Cardiac fibroblast (primary cell): Measurements from ENCODE around the gene CCDC90B.
"Not testable (repeated sequence)": the region's sequence is repeated elsewhere in the genome, so short reads cannot be mapped to it uniquely, and the experiment has no call there.

ENCODE experiments used
- DNase-seq, 2 donors: peaks; one replicate each; pipeline versions ENCODE4 v3.0.0 to v3.0.0-alpha.2; 2010; ENCODE audit warnings: low read depth in 2 of 2
- H3K4me3 ChIP-seq, 2 donors: replicated peaks in 1 of 2; 1 replicate in 1 of 2; 2 replicates in 1 of 2; pipeline ENCODE4 v1.5.1; 2011; ENCODE audit warnings: low read depth in 2 of 2, low read length in 2 of 2, mild to moderate bottlenecking in 2 of 2, moderate library complexity in 1 of 2
- TF ChIP-seq, protein P1 (sequence below): IDR thresholded peaks from one replicate; pipeline ENCODE4 v1.5.1; 2011; ENCODE audit warnings: low read depth, mild to moderate bottlenecking, low read length, inconsistent platforms

Gene CCDC90B

DNA sequence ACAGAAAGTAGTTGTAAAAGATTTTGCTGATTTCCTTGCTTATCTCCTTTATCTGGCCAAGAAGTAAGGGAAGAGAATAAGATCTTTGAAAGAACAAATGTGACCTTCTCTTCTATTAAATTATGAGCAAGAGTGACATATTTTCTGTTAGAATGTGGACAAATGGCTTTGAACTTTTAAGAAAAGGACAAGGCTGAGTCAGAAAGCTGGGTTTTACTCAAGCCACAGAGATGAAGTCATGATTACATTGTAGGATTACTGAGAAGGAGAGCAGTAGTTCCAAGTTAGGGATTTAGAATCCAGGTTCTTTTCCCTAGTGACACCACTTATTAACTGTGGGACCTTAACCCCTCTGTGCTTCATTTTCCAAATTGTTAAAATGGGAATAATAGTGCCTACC, 13.5 kb downstream of the CCDC90B start:
- TF ChIP-seq, protein P1, sequence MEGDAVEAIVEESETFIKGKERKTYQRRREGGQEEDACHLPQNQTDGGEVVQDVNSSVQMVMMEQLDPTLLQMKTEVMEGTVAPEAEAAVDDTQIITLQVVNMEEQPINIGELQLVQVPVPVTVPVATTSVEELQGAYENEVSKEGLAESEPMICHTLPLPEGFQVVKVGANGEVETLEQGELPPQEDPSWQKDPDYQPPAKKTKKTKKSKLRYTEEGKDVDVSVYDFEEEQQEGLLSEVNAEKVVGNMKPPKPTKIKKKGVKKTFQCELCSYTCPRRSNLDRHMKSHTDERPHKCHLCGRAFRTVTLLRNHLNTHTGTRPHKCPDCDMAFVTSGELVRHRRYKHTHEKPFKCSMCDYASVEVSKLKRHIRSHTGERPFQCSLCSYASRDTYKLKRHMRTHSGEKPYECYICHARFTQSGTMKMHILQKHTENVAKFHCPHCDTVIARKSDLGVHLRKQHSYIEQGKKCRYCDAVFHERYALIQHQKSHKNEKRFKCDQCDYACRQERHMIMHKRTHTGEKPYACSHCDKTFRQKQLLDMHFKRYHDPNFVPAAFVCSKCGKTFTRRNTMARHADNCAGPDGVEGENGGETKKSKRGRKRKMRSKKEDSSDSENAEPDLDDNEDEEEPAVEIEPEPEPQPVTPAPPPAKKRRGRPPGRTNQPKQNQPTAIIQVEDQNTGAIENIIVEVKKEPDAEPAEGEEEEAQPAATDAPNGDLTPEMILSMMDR, result no peak
- DNase-seq, result peak; percentile 28 to 75

DNA sequence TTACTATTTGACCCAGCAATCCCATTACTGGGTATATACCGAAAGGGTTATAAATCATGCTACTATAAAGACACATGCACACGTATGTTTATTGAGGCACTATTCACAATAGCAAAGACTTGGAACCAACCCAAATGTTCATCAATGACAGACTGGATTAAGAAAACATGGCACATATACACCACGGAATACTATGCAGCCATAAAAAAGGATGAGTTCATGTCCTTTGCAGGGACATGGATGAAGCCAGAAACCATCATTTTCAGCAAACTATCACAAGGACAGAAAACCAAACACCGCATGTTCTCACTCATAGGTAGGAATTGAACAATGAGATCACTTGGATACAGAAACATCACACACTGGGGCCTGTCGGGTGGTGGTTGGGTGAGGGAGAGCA, 14.4 kb downstream of the CCDC90B start:
- DNase-seq, H3K4me3 ChIP-seq: not testable (repeated sequence)

More for the DNA sequence above, 13.5 kb downstream of the CCDC90B start:
- H3K4me3 ChIP-seq, result no peak overlapping the region

DNA sequence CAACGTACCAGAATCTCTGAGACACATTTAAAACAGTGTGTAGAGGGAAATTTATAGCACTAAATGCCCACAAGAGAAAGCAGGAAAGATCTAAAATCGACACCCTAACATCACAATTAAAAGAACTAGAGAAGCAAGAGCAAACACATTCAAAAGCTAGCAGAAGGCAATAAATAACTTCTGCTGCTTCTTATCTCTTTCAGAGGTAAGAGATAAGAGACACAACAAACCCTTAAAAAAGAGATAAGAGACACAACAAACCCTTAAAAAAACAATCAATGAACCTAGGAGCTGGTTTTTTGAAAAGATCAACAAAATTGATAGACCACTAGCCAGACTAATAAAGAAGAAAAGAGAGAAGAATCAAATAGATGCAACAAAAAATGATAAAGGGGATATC, 17.1 kb downstream of the CCDC90B start:
- not testable (repeated sequence) for DNase-seq, H3K4me3 ChIP-seq

DNA sequence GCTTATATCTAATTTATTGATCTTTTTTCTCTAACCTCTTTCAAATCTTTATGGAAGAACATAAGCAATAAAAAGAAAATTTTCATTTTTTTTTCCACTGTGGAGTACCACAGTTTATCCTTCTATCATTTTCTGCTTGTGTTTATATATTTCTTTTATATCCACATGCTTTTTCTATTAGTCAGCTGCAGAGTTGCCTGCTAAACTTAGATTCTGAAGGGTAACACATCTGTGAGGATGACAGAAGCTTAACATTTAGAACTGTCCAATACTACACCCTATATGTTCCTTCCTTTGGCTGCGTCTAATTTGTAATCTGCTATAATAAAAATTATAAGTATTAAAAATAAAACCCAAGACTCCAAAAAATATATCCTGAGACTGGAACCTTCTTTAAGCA, 20.8 kb downstream of the CCDC90B start:
- H3K4me3 ChIP-seq, result no peak overlapping the region
- DNase-seq, result peak in 1 of 2 donors; percentile 11
- TF ChIP-seq, protein P1, result no peak

DNA sequence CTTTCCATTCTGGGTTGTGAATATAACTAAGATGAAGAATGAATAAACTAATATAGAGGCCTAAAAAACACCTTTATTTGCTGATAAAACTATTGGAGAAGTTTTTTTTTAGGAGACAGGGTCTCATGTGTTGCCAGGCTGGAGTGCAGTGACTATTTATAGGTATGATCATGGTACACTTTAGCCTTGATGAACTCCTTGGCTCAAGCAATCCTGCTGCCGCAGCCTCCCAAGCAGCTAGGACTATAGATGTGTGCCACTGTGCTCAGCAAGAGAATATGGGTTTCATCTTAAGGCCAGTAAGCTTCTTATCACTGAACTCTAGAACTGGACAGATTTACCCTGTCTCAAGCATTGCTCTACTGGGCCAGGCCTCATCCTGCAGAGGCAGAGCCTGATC, 26.6 kb downstream of the CCDC90B start:
- TF ChIP-seq, protein P1, result no peak
- H3K4me3 ChIP-seq, result no peak overlapping the region
- no peak for DNase-seq

DNA sequence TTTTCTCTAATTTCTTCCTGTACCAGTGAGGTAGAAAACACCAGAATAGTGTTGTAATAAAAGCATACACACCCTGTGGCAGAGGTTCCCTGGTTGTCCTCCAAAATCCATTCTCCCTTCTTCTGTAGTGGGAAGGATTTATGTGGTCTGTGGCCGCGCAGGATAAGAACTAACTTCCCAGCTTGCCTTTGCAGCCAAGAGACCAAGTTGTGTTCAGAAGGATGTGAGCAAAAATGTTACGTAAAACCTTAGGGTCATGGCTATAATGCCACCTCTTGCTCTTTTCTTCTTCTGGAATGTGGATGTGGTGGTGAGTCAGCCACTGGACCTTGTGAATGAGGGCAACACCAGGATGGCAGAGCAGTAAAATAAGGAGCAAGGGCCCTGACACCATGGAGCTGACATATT, 28.4 kb downstream of the CCDC90B start:
- DNase-seq, result peak; percentile 82 to 89
- TF ChIP-seq, protein P1, result no peak
- no peak overlapping the region for H3K4me3 ChIP-seq

DNA sequence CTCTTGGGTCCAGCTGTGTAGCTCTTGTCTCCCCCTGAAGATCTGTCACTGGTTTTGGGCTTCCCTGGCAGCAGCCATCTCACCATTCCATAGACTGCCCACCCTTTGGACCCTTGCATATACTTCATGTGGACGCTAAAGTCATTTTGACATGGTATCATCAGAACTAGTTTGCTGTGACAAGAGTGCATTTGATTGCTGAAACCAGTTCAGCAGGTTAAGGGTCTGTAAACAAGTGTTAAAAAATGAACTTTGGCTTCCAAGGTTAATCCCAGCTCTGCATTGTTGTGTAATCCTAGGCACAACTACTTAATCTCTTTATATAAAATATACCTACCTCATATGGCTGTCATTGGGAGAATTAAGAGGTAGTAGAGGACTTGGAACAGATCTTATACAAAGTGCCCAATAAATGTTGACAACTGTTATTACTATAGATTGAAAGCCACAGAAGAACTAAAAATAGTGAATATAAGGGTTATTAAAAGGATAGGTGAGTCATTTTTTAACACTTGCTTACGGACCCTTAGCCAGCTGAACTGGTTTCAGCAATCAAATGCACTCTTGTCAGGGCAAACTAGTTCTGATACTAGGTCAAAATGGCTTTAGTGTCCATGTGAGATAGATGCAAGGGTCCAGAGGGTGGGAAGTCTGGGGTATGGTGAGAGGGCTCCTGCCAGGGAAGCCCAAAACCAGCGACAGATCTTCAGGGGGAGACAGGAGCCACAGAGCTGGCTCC, 29.4 kb downstream of the CCDC90B start:
- DNase-seq, result no peak
- H3K4me3 ChIP-seq, result no peak overlapping the region
- TF ChIP-seq, protein P1, result no peak

DNA sequence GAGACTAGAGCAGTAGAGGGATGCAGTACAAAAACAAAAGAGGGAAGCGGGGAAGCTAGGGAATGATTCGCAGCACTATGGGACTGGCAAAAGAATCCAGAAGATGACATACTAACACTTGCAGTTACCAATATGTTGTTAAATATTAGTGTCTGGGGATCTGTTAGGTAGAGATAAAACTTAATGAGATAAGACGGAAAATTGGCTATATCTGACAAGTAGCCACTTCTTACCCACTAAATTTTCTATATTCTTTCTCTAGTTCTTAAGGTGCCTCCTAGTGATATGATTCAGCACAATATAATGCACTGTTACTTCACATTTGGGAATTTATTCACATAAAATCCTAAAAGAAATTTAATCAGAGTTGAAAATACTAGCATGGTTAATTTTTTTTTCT, 30.8 kb downstream of the CCDC90B start:
- DNase-seq, result peak in 1 of 2 donors; percentile 25

More for the DNA sequence above, 30.8 kb downstream of the CCDC90B start:
- H3K4me3 ChIP-seq, result no peak overlapping the region
- TF ChIP-seq, protein P1, result no peak
